Mucosa of rectum (tissue), 2 donors: ENCODE measurements around the gene ANKRD35.

Source experiments
- H3K27ac ChIP-seq, 2 donors: one replicate each; pipeline ENCODE4 v1.7.0; 2013; ENCODE audit warnings: inconsistent platforms in 2 of 2, low read depth in 2 of 2, low read length in 2 of 2
- H3K27me3 ChIP-seq, 2 donors: one replicate each; pipeline ENCODE4 v1.7.0; 2013; ENCODE audit warnings: low read length in 2 of 2; ENCODE audit not compliant: control insufficient read depth in 2 of 2, insufficient read depth in 2 of 2
- H3K36me3 ChIP-seq, 2 donors: one replicate each; pipeline ENCODE4 v1.7.0; 2013; ENCODE audit warnings: low read length in 2 of 2; ENCODE audit not compliant: control insufficient read depth in 2 of 2, insufficient read depth in 2 of 2
- H3K4me1 ChIP-seq, 2 donors: one replicate each; pipeline ENCODE4 v1.7.0; 2013; ENCODE audit warnings: low read length in 2 of 2, mild to moderate bottlenecking in 1 of 2; ENCODE audit not compliant: control insufficient read depth in 2 of 2, insufficient read depth in 2 of 2
- H3K4me3 ChIP-seq, 2 donors: one replicate each; pipeline ENCODE4 v1.7.0; 2013; ENCODE audit warnings: low read length in 2 of 2
- H3K9ac ChIP-seq, 2 donors: one replicate each; pipeline ENCODE4 v1.7.0; 2013; ENCODE audit warnings: low read length in 2 of 2, low read depth in 1 of 2, mild to moderate bottlenecking in 1 of 2
- H3K9me3 ChIP-seq, 2 donors: one replicate each; pipeline ENCODE4 v1.7.0; 2013; ENCODE audit warnings: low read length in 2 of 2; ENCODE audit not compliant: control insufficient read depth in 2 of 2
- donor health status: healthy.
- donor health status: Normal muscosa, but diverticular disease.

ANKRD35 gene

GRCh38 chr1:145895471-145895870 is 9.8 kb upstream of the ANKRD35 start:
- Histone ChIP-seq H3K27ac (no peak overlapping the region), H3K9ac (no peak overlapping the region), H3K4me1 (peaks cover 10 to 17% of the 10 kb centered on the region in 2 donors), H3K9me3 (no peaks in the 10 kb centered on the region), H3K4me3 (no peak overlapping the region), H3K27me3 (no peaks in the 10 kb centered on the region), H3K36me3 (no peaks in the 10 kb centered on the region)

- Histone ChIP-seq H3K27me3 (no peaks in the 10 kb centered on the region), H3K4me1 (peaks cover 10 to 17% of the 10 kb centered on the region in 2 donors), H3K36me3 (no peaks in the 10 kb centered on the region), H3K4me3 (no peak overlapping the region), H3K27ac (no peak overlapping the region), H3K9ac (no peak overlapping the region), H3K9me3 (no peaks in the 10 kb centered on the region)
Measured at GRCh38 chr1:145893306-145894055, 7.8 kb upstream of the ANKRD35 start.

GRCh38 chr1:145892486-145893087 is 6.9 kb upstream of the ANKRD35 start:
- Histone ChIP-seq H3K27ac (peak overlapping the region; percentile 68 to 86), H3K4me3 (peak overlapping the region; percentile 39 to 42), H3K9ac (peak overlapping the region in 1 of 2 donors; percentile 28), H3K4me1 (peaks cover 10 to 17% of the 10 kb centered on the region in 2 donors), H3K36me3 (no peaks in the 10 kb centered on the region), H3K9me3 (no peaks in the 10 kb centered on the region), H3K27me3 (no peaks in the 10 kb centered on the region)

DNA sequence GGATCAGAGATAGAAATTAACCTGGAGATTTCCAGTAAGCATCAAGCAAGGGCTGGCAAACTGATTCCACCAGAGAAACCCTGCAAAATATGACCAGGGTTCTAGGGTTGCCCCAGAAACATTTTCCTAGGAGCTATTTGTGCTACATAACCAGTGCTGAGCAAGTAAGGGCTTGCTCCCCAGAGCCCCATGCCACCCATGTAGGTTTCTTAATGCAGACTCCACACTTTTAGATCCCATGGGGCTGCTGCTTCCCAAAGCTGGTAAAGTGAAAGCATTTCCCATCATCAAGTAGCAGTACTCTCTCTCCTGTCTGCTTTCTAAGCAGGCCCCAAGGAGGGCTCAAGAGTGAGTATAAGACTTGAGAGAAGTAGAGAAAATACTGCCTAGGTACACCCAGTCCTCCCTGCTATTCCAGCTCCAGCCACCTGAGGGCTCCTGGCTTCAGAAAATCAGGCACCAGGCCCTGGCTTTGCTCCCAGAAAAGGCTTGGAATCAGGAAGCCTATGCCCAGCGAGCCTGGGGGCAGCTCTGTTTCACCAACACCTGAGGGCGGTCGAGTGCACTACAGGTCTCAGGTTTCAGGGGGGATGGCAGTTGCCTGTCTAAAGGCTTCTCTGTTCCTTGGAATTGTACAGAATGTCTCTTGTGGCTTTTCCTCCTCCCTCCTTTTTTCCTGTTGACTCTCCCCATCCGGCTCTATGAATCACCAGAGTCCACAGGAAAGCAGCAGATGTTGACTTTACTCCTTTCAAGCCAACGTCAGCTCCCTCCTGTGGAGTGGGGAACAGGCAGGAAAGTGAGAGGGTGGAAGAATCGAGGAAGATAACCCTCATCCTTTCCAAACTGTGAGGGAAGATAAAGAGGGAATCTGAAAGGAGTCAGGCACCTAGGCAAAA is 6.2 kb upstream of the ANKRD35 start:
- Histone ChIP-seq H3K9ac (peak overlapping the region in 1 of 2 donors; percentile 28), H3K4me1 (peaks cover 10 to 17% of the 10 kb centered on the region in 2 donors), H3K36me3 (no peaks in the 10 kb centered on the region), H3K9me3 (no peaks in the 10 kb centered on the region), H3K27ac (peak overlapping the region; percentile 68 to 86), H3K4me3 (peak overlapping the region; percentile 39 to 42), H3K27me3 (no peaks in the 10 kb centered on the region)

GRCh38 chr1:145891143-145891542 is 5.5 kb upstream of the ANKRD35 start:
- Histone ChIP-seq H3K27me3 (no peaks in the 10 kb centered on the region), H3K4me1 (peaks cover 10 to 17% of the 10 kb centered on the region in 2 donors), H3K4me3 (no peak overlapping the region), H3K9ac (peak overlapping the region; percentile 8 to 28), H3K9me3 (no peaks in the 10 kb centered on the region), H3K36me3 (no peaks in the 10 kb centered on the region), H3K27ac (peak overlapping the region; percentile 68 to 86)

DNA sequence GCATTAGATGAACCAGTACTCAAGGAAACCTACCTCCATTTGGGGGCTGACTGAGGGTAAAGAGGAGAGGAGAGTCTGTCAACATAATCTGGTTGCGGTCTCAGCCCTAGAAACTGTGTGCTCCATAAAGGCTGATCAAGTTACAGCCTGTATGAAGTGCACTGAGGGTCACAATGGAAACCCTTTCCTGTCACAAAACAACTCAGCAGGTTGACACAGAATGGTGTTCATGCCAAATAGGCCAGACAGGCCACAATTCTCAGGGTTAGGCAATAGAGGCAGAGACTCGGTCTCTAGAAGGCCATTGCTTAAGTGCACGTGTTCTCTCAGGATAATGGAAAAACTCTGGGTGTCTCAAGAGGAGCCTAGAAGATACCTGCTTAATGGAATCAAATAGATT is 4.1 kb upstream of the ANKRD35 start:
- Histone ChIP-seq H3K4me3 (no peak overlapping the region), H3K36me3 (no peaks in the 10 kb centered on the region), H3K27me3 (peaks cover 2 to 7% of the 10 kb centered on the region in 2 donors), H3K27ac (no peak overlapping the region), H3K4me1 (peaks cover 15 to 20% of the 10 kb centered on the region in 2 donors), H3K9ac (no peak overlapping the region), H3K9me3 (no peaks in the 10 kb centered on the region)

DNA sequence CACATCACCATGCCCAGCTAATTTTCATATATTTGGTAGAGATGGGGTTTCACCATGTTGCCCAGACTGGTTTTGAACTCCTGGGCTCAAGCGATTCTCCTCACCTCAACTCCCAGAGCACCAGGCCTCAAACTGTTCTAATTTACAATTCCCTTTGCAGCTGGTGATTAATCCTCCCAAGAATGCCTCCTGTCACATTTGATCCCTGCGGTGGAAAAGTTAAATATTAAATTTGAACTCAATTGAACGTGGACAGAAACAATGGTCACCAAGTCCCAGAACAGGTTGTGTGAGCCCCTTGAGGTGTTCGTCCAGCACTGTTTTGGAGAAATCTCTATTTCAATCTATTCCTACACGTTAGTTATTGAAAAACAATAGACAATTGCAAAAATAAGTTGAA is 2.0 kb upstream of the ANKRD35 start:
- no peaks in the 10 kb centered on the region for H3K36me3 ChIP-seq
- H3K27me3 ChIP-seq, result peaks cover 9 to 18% of the 10 kb centered on the region in 2 donors
- no peak overlapping the region for H3K27ac ChIP-seq
- H3K9ac ChIP-seq, result no peak overlapping the region
- no peak overlapping the region for H3K4me3 ChIP-seq
- H3K9me3 ChIP-seq, result no peaks in the 10 kb centered on the region
- peaks cover 15 to 20% of the 10 kb centered on the region in 2 donors for H3K4me1 ChIP-seq

DNA sequence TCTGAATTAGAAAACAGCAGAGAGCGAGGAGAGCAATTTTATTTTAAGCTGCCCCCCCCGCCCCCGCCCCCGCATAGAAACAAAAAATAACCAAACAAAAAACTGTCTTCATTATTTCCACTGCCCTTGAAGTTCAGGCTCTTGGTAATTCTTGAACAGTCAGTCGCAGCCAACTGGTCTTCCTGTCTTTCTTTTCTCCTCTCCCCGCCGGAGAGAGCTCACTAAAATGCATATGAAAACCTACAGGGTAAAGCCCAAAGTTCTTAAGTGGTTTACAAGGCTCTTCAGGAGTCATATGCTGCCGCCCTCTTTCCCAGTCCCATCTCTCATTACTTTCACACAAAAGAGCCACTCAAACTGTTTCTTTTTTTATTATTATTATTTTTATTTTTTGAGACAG is 1.1 kb upstream of the ANKRD35 start:
- H3K4me3 ChIP-seq, result no peak overlapping the region

GRCh38 chr1:145886390-145886789 is 724 bp upstream of the ANKRD35 start:
- Histone ChIP-seq H3K9me3 (no peaks in the 10 kb centered on the region), H3K27ac (no peak overlapping the region), H3K4me3 (peak overlapping the region; percentile 68 to 80), H3K4me1 (peaks cover 5 to 8% of the 10 kb centered on the region in 2 donors), H3K36me3 (no peaks in the 10 kb centered on the region), H3K27me3 (peaks cover 11 to 18% of the 10 kb centered on the region in 2 donors), H3K9ac (no peak overlapping the region)

More for the DNA sequence above, 1.1 kb upstream of the ANKRD35 start:
- no peak overlapping the region for H3K27ac ChIP-seq
- H3K36me3 ChIP-seq, result no peaks in the 10 kb centered on the region
- H3K9me3 ChIP-seq, result no peaks in the 10 kb centered on the region
- peaks cover 9 to 18% of the 10 kb centered on the region in 2 donors for H3K27me3 ChIP-seq
- H3K9ac ChIP-seq, result no peak overlapping the region
- H3K4me1 ChIP-seq, result peaks cover 10 to 11% of the 10 kb centered on the region in 2 donors
